Measurements from ENCODE around the gene ADORA1.

DNA sequence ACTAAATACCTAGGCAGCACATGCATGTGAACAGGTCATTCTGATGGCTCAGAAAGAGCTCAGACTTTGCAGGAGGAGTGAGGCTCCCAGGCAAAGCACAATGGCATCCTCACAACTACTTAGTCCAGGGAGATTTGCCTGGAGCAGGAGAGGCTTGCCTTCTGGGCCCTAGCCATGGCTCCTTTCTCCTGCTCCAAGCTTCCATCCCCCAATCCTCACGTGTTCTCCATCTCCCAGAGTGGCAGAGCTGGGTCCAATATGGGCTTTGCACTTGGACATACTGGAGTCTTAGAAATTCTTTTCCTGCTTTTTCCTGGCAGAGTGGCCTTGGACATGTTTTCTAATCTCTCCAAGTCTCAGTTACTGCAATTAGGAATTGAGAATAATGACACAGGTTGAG, 32.3 kb downstream of the ADORA1 start:
- TF ChIP-seq EZH2 (IDR thresholded peaks at IDR 0.05) (no peak), POLR2AphosphoS5 (IDR thresholded peaks at IDR 0.05; ENCODE audit: borderline replicate concordance, low read depth, low read length) (no peak), FOXP2 (optimal IDR thresholded peaks at IDR 0.05; ENCODE audit: control extremely low read depth, extremely low read length, insufficient read depth) (no peak)
